OCI-LY1 (cell line): ENCODE results near the gene OSBPL3.

Experiments
- EZH2 ChIP-seq: fragments of 200-600 bp; sonication (generic), shearing (Covaris generic); IDR thresholded peaks from 2 replicates; pipeline ENCODE4 v1.8.0; 2017; ENCODE audit warnings: borderline replicate concordance, mixed run types, mild to moderate bottlenecking, antibody characterized with exemption, low read length, moderate library complexity, mixed read lengths
- TF ChIP-seq, protein P1 (sequence below): fragments of 200-600 bp; sonication (generic), shearing (Covaris generic); IDR thresholded peaks from 2 replicates; pipeline ENCODE4 v1.5.1; 2017; ENCODE audit warnings: mild to moderate bottlenecking, antibody characterized with exemption, low read length, moderate library complexity, mixed read lengths

- TF ChIP-seq, protein P1, sequence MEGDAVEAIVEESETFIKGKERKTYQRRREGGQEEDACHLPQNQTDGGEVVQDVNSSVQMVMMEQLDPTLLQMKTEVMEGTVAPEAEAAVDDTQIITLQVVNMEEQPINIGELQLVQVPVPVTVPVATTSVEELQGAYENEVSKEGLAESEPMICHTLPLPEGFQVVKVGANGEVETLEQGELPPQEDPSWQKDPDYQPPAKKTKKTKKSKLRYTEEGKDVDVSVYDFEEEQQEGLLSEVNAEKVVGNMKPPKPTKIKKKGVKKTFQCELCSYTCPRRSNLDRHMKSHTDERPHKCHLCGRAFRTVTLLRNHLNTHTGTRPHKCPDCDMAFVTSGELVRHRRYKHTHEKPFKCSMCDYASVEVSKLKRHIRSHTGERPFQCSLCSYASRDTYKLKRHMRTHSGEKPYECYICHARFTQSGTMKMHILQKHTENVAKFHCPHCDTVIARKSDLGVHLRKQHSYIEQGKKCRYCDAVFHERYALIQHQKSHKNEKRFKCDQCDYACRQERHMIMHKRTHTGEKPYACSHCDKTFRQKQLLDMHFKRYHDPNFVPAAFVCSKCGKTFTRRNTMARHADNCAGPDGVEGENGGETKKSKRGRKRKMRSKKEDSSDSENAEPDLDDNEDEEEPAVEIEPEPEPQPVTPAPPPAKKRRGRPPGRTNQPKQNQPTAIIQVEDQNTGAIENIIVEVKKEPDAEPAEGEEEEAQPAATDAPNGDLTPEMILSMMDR, result no peak
- no peak for TF ChIP-seq EZH2
These were observed 20.1 kb downstream of the OSBPL3 start for GRCh38 chr7:24959735-24960485.
